ENCODE results near the gene FSHB.

GRCh38 chr11:30270671-30271070 lies 39.9 kb downstream of the FSHB start:
- TF ChIP-seq POLR2A (IDR thresholded peaks at IDR 0.05), result no peak
- no peak for TF ChIP-seq CTCF (IDR thresholded peaks at IDR 0.05)
- no peak for TF ChIP-seq EP300 (IDR thresholded peaks at IDR 0.05)
